SK-N-SH treated with all-trans-retinoic acid at 6 μM for 48 hours (cell line): ENCODE data around the gene RBM10.
A peak's percentile ranks its signal among the peaks of the same experiment; 100 is the strongest.

Source experiments
- ATAC-seq: fragments of 200-7000 bp; cut with Tn5 transposase; 3 replicates; pipeline ENCODE4 v1.9.1; 2020; ENCODE audit warnings: mild to moderate bottlenecking, moderate library complexity
- ARNTL ChIP-seq: fragments of 450-650 bp; formaldehyde crosslinking; IDR thresholded peaks from 2 replicates; pipeline ENCODE4 v1.5.0; 2020; ENCODE audit warnings: low read depth, mild to moderate bottlenecking, moderate library complexity, borderline replicate concordance
- BACH2 ChIP-seq: fragments of 250-450 bp; sonication (Bioruptor Pico); IDR thresholded peaks from 2 replicates; pipeline ENCODE4 v1.9.0; 2021; ENCODE audit warnings: mild to moderate bottlenecking, borderline replicate concordance
- CSDC2 ChIP-seq: fragments of 250-450 bp; sonication (Bioruptor Pico); IDR thresholded peaks from 2 replicates; pipeline ENCODE4 v1.5.0; 2020; ENCODE audit warnings: mild to moderate bottlenecking, moderate library complexity
- ESRRG ChIP-seq: fragments of 250-450 bp; sonication (Bioruptor Pico); IDR thresholded peaks from 2 replicates; pipeline ENCODE4 v1.6.1; 2021; ENCODE audit warnings: mild to moderate bottlenecking
- GLIS3 ChIP-seq: fragments of 250-450 bp; sonication (Bioruptor Pico); IDR thresholded peaks from 2 replicates; pipeline ENCODE4 v1.5.0; 2020; ENCODE audit warnings: mild to moderate bottlenecking, moderate library complexity
- ISL1 ChIP-seq: fragments of 250-450 bp; sonication (Bioruptor Pico); IDR thresholded peaks from 2 replicates; pipeline ENCODE4 v2.1.2; 2022; ENCODE audit warnings: mild to moderate bottlenecking, moderate library complexity
- OSR1 ChIP-seq: fragments of 250-450 bp; sonication (Bioruptor Pico); IDR thresholded peaks from 2 replicates; pipeline ENCODE4 v1.8.0; 2022; ENCODE audit warnings: moderate library complexity, mild to moderate bottlenecking, inconsistent platforms
- PATZ1 ChIP-seq: fragments of 250-450 bp; sonication (Bioruptor Pico); IDR thresholded peaks from 2 replicates; pipeline ENCODE4 v1.8.0; 2020; ENCODE audit warnings: mild to moderate bottlenecking, moderate library complexity, borderline replicate concordance
- PPARA ChIP-seq: fragments of 250-450 bp; sonication (Bioruptor Pico); IDR thresholded peaks from 2 replicates; pipeline ENCODE4 v1.5.0; 2020; ENCODE audit warnings: mild to moderate bottlenecking, borderline replicate concordance
- RARB ChIP-seq: fragments of 250-450 bp; sonication (Bioruptor Pico); IDR thresholded peaks from 2 replicates; pipeline ENCODE4 v1.8.0; 2021; ENCODE audit warnings: mild to moderate bottlenecking, moderate library complexity
- SNAI2 ChIP-seq: fragments of 250-450 bp; sonication (Bioruptor Pico); IDR thresholded peaks from 2 replicates; pipeline ENCODE4 v1.5.0; 2020; ENCODE audit warnings: mild to moderate bottlenecking, moderate library complexity
- TCF4 ChIP-seq: fragments of 250-450 bp; sonication (Bioruptor Pico); IDR thresholded peaks from 2 replicates; pipeline ENCODE4 v1.8.0; 2021; ENCODE audit warnings: mild to moderate bottlenecking, moderate library complexity, borderline replicate concordance
- TOX ChIP-seq: fragments of 250-450 bp; sonication (Bioruptor Pico); IDR thresholded peaks from 2 replicates; pipeline ENCODE4 v1.8.0; 2021; ENCODE audit warnings: mild to moderate bottlenecking, moderate library complexity, borderline replicate concordance
- ZC3H10 ChIP-seq: fragments of 250-450 bp; sonication (Bioruptor Pico); IDR thresholded peaks from 2 replicates; pipeline ENCODE4 v1.5.1; 2021; ENCODE audit warnings: mild to moderate bottlenecking, moderate library complexity
- ZFP3 ChIP-seq: fragments of 250-450 bp; sonication (Bioruptor Pico); IDR thresholded peaks from 2 replicates; pipeline ENCODE4 v1.5.0; 2020; ENCODE audit warnings: mild to moderate bottlenecking, moderate library complexity
- ZFP30 ChIP-seq: fragments of 450-650 bp; formaldehyde crosslinking; IDR thresholded peaks from 2 replicates; pipeline ENCODE4 v1.5.0; 2022; ENCODE audit warnings: mild to moderate bottlenecking, moderate library complexity
- ZNF565 ChIP-seq: fragments of 450-650 bp; formaldehyde crosslinking; conservative IDR thresholded peaks from 2 replicates; pipeline ENCODE4 v1.5.0; 2020; ENCODE audit warnings: low read depth, mild to moderate bottlenecking, moderate library complexity
- ZNF70 ChIP-seq: fragments of 450-650 bp; formaldehyde crosslinking; IDR thresholded peaks from 2 replicates; pipeline ENCODE4 v1.5.0; 2020; ENCODE audit warnings: mild to moderate bottlenecking, moderate library complexity
- ZNF8 ChIP-seq: fragments of 450-650 bp; formaldehyde crosslinking; IDR thresholded peaks from 2 replicates; pipeline ENCODE4 v1.5.0; 2020; ENCODE audit warnings: mild to moderate bottlenecking, moderate library complexity
- TF ChIP-seq, protein P1 (sequence below): fragments of 250-450 bp; sonication (Bioruptor Pico); IDR thresholded peaks from 2 replicates; pipeline ENCODE4 v1.5.1; 2021; ENCODE audit warnings: mild to moderate bottlenecking, moderate library complexity
- TF ChIP-seq, protein P2 (sequence below): fragments of 250-450 bp; sonication (Bioruptor Pico); IDR thresholded peaks from 2 replicates; pipeline ENCODE4 v1.5.1; 2020; ENCODE audit warnings: low read depth, mild to moderate bottlenecking, moderate library complexity
- TF ChIP-seq, protein P3 (sequence below): fragments of 250-450 bp; sonication (Bioruptor Pico); IDR thresholded peaks from 2 replicates; pipeline ENCODE4 v1.8.0; 2021; ENCODE audit warnings: low read depth, mild to moderate bottlenecking, moderate library complexity, borderline replicate concordance
- TF ChIP-seq, protein P4 (sequence below): fragments of 250-450 bp; sonication (Bioruptor Pico); IDR thresholded peaks from 2 replicates; pipeline ENCODE4 v1.5.0; 2020; ENCODE audit warnings: mild to moderate bottlenecking, moderate library complexity

RBM10 gene

DNA sequence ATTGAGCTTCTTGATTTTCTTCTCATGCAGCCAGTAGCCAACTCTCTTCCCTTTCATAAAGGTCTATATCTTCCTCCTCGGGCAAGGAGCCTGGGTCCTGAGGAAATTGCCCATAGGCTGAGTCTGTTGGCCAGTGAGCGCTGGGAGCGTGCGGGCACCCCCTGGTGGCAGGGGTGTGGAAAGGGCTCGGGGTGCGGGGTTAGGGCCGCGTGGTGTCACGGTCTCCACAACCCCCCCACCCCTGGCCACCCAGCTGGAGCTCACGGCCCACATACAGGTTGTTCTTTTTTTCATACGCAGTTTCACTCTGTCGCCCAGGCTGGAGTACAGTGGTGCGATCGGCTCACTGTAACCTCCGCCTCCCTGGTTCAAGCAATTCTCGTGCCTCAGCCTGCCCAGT, 13.1 kb downstream of the RBM10 start:
- ATAC-seq: no peak
- TF ChIP-seq SNAI2 (CRISPR knock-in tag): no peak
- TF ChIP-seq ZNF70 (CRISPR knock-in tag): no peak
- TF ChIP-seq ZC3H10: no peak
- TF ChIP-seq, protein P1, sequence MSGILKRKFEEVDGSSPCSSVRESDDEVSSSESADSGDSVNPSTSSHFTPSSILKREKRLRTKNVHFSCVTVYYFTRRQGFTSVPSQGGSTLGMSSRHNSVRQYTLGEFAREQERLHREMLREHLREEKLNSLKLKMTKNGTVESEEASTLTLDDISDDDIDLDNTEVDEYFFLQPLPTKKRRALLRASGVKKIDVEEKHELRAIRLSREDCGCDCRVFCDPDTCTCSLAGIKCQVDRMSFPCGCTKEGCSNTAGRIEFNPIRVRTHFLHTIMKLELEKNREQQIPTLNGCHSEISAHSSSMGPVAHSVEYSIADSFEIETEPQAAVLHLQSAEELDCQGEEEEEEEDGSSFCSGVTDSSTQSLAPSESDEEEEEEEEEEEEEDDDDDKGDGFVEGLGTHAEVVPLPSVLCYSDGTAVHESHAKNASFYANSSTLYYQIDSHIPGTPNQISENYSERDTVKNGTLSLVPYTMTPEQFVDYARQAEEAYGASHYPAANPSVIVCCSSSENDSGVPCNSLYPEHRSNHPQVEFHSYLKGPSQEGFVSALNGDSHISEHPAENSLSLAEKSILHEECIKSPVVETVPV (CRISPR knock-in tag): no peak
- no peak for TF ChIP-seq ARNTL
- TF ChIP-seq ZFP3 (CRISPR knock-in tag): no peak
- TF ChIP-seq ZFP30 (CRISPR knock-in tag): no peak

DNA sequence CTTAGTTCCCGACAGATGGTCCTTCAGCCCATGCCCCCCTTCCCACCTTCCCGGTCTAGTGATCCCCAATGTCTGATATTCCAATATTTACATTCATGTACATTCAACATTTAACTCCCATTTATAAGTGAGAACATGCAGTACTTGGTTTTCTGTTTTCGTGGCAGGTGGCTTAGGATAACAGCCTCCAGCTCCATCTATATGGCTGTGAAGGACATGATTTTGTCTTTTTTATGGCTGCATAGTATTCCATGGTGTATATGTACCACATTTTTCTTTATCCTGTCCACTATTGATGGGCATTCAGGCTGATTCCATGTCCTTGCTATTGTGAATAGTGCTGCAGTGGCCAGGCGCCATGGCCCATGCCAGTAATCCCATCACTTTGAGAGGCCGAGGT, 13.8 kb downstream of the RBM10 start:
- TF ChIP-seq TCF4 (CRISPR knock-in tag) (no peak), CSDC2 (CRISPR knock-in tag) (no peak), ZNF8 (CRISPR knock-in tag) (0 out of 2 replicates have a peak, but pooled peaks have one; percentile 26), BACH2 (no peak)
- TF ChIP-seq, protein P2, sequence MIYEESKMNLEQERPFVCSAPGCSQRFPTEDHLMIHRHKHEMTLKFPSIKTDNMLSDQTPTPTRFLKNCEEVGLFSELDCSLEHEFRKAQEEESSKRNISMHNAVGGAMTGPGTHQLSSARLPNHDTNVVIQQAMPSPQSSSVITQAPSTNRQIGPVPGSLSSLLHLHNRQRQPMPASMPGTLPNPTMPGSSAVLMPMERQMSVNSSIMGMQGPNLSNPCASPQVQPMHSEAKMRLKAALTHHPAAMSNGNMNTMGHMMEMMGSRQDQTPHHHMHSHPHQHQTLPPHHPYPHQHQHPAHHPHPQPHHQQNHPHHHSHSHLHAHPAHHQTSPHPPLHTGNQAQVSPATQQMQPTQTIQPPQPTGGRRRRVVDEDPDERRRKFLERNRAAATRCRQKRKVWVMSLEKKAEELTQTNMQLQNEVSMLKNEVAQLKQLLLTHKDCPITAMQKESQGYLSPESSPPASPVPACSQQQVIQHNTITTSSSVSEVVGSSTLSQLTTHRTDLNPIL (CRISPR knock-in tag): no peak
- no peak for ATAC-seq

- no peak for ATAC-seq
- TF ChIP-seq ZNF565 (CRISPR knock-in tag) (no peak), PPARA (CRISPR knock-in tag) (no peak), PATZ1 (no peak), ISL1 (CRISPR knock-in tag) (no peak), BACH2 (no peak), ESRRG (CRISPR knock-in tag) (no peak)
Observed at GRCh38 chrX:47160781-47161180, 15.8 kb downstream of the RBM10 start.

- TF ChIP-seq SNAI2 (CRISPR knock-in tag) (no peak), PPARA (CRISPR knock-in tag) (no peak), ZNF70 (CRISPR knock-in tag) (no peak), CSDC2 (CRISPR knock-in tag) (no peak), ZFP3 (CRISPR knock-in tag) (no peak), BACH2 (no peak), ESRRG (CRISPR knock-in tag) (no peak), ZC3H10 (no peak), PATZ1 (no peak), GLIS3 (CRISPR knock-in tag) (no peak), TCF4 (CRISPR knock-in tag) (no peak), ISL1 (CRISPR knock-in tag) (no peak), ZNF565 (CRISPR knock-in tag) (no peak), RARB (CRISPR knock-in tag) (no peak), ZFP30 (CRISPR knock-in tag) (no peak), OSR1 (CRISPR knock-in tag) (no peak), TOX (no peak)
- TF ChIP-seq, protein P3, sequence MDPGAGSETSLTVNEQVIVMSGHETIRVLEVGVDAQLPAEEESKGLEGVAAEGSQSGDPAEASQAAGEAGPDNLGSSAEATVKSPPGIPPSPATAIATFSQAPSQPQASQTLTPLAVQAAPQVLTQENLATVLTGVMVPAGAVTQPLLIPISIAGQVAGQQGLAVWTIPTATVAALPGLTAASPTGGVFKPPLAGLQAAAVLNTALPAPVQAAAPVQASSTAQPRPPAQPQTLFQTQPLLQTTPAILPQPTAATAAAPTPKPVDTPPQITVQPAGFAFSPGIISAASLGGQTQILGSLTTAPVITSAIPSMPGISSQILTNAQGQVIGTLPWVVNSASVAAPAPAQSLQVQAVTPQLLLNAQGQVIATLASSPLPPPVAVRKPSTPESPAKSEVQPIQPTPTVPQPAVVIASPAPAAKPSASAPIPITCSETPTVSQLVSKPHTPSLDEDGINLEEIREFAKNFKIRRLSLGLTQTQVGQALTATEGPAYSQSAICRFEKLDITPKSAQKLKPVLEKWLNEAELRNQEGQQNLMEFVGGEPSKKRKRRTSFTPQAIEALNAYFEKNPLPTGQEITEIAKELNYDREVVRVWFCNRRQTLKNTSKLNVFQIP (CRISPR knock-in tag): no peak
- TF ChIP-seq, protein P1 (CRISPR knock-in tag): no peak
- TF ChIP-seq, protein P4, sequence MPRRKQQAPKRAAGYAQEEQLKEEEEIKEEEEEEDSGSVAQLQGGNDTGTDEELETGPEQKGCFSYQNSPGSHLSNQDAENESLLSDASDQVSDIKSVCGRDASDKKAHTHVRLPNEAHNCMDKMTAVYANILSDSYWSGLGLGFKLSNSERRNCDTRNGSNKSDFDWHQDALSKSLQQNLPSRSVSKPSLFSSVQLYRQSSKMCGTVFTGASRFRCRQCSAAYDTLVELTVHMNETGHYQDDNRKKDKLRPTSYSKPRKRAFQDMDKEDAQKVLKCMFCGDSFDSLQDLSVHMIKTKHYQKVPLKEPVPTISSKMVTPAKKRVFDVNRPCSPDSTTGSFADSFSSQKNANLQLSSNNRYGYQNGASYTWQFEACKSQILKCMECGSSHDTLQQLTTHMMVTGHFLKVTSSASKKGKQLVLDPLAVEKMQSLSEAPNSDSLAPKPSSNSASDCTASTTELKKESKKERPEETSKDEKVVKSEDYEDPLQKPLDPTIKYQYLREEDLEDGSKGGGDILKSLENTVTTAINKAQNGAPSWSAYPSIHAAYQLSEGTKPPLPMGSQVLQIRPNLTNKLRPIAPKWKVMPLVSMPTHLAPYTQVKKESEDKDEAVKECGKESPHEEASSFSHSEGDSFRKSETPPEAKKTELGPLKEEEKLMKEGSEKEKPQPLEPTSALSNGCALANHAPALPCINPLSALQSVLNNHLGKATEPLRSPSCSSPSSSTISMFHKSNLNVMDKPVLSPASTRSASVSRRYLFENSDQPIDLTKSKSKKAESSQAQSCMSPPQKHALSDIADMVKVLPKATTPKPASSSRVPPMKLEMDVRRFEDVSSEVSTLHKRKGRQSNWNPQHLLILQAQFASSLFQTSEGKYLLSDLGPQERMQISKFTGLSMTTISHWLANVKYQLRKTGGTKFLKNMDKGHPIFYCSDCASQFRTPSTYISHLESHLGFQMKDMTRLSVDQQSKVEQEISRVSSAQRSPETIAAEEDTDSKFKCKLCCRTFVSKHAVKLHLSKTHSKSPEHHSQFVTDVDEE: no peak
Observed at GRCh38 chrX:47162927-47163583, 18.0 kb downstream of the RBM10 start.

More at GRCh38 chrX:47162927-47163583, 18.0 kb downstream of the RBM10 start:
- ATAC-seq: no peak
